Gastrocnemius medialis (tissue), 4 donors: ENCODE data around the gene SSX2IP.
"Not testable (repeated sequence)": the region's sequence is repeated elsewhere in the genome, so short reads cannot be mapped to it uniquely, and the experiment has no call there.

Experiments
- POLR2A ChIP-seq, 2 donors: fragments of 450-650 bp; IDR thresholded peaks; one replicate each; pipeline ENCODE4 v1.6.1; 2017; ENCODE audit warnings: antibody characterized with exemption in 2 of 2, mild to moderate bottlenecking in 2 of 2, moderate library complexity in 2 of 2
- TF ChIP-seq, protein P1 (sequence below), 5 experiments: fragments of 450-650 bp in 3 of 5; fragments of 200-600 bp in 2 of 5; sonication (generic) in 2 of 5; IDR thresholded peaks in 4 of 5; conservative IDR thresholded peaks in 1 of 5; 1 replicate in 4 of 5; 2 replicates in 1 of 5; pipeline ENCODE4 v1.5.1; 2016 to 2019; ENCODE audit warnings: antibody characterized with exemption in 5 of 5, mild to moderate bottlenecking in 3 of 5, moderate library complexity in 3 of 5

DNA sequence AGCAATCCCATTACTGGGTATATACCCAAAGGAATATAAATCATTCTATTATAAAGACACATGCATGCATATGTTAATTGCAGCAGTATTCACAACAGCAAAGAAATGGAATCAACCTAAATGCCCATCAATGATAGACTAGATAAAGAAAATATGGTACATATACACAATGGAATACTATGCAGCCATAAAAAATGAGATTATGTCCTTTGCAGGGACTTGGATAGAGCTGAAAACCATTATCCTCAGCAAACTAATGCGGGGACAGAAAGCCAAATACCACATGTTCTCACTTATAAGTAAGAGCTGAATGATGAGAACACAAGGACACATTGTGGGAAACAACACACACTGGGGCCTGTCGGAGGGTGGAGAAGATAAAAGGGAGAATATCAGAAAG lies 95.3 kb downstream of the SSX2IP start:
- TF ChIP-seq, protein P1, sequence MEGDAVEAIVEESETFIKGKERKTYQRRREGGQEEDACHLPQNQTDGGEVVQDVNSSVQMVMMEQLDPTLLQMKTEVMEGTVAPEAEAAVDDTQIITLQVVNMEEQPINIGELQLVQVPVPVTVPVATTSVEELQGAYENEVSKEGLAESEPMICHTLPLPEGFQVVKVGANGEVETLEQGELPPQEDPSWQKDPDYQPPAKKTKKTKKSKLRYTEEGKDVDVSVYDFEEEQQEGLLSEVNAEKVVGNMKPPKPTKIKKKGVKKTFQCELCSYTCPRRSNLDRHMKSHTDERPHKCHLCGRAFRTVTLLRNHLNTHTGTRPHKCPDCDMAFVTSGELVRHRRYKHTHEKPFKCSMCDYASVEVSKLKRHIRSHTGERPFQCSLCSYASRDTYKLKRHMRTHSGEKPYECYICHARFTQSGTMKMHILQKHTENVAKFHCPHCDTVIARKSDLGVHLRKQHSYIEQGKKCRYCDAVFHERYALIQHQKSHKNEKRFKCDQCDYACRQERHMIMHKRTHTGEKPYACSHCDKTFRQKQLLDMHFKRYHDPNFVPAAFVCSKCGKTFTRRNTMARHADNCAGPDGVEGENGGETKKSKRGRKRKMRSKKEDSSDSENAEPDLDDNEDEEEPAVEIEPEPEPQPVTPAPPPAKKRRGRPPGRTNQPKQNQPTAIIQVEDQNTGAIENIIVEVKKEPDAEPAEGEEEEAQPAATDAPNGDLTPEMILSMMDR (IDR thresholded peaks at IDR 0.05 in 4 of 5, conservative IDR thresholded peaks at IDR 0.05 in 1 of 5), result not testable (repeated sequence)
- not testable (repeated sequence) for TF ChIP-seq POLR2A (IDR thresholded peaks at IDR 0.05)
